Measurements from ENCODE around the gene ABHD14A.

ABHD14A gene

DNA sequence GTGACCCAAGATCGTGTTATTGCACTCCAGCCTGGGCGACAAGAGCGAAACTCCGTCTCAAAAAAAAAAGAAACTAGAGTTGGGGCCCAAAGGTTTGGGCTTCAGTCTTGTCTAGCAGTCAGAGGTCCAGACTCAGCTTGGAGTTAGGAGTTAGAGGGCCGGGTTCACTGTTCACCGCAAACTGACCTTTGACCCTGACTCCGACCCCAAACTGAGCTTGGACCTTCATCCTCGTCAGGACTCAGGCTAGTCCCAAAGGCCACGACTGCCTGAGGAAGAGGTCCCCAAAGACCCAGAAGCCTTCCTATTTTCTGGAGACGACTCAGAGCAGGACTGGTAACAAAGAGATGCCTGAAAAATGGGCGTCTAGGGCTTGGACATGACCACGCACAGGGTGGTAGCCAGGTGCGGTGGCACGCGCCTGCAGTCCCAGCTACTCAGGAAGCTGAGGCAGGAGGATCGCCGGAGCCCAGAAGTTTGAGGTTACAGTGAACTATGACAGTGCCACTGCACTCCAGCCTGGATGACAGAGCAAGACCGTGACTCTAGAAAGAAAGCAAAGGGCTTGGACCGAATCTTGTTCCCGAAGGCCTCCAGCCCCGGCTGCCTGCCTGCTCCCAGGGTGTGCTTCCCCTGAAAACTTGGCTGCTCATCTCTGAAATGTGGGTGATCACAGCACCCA, 43.6 kb downstream of the ABHD14A start:
- no peak for DNase-seq (ENCODE audit: low read depth in 2 of 2)

DNA sequence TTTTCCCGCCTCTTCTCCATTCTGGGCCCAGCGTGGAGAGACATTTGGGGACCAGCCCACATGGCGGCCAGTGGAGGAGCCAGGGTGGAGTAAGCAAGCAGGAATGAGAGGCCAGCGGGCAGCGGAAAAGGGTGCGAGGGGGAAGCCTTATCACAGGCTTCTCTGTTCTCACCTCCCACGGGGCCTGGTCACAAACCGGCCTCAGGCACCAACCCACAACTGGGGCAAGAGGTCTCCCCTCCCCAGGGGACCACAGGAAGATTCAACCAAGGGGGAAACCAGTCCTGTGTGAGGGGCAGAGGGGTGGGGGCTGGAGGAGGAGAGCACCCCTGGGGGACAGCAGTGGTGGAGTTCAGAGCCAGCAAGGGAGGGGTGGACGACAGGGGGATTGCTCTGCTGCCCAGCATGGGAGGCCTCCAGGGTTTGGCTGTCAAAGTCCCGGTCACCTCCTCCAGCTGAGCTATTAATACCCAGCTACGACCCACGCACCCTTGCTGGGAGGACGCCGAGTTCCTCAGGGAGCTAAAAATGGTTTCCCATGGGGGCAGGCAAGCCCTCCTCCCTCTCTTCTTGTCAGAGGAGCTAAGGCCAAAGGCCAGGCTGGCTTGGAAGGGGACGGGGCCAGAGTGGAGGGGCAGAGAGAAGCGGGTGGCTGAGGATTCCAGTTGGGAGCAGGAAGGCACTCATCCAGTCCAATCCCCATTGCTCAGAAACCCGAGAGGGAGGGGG, 44.7 kb downstream of the ABHD14A start:
- DNase-seq (ENCODE audit: low read depth in 2 of 2): no peak

GRCh38 chr3:52020796-52021195, 45.9 kb downstream of the ABHD14A start:
- DNase-seq (ENCODE audit: low read depth in 2 of 2): no peak

- DNase-seq (ENCODE audit: low read depth in 2 of 2): no peak
Measured at GRCh38 chr3:52021489-52022268, 46.8 kb downstream of the ABHD14A start.

GRCh38 chr3:52022323-52023100, 47.6 kb downstream of the ABHD14A start:
- DNase-seq (ENCODE audit: low read depth in 2 of 2): no peak

DNA sequence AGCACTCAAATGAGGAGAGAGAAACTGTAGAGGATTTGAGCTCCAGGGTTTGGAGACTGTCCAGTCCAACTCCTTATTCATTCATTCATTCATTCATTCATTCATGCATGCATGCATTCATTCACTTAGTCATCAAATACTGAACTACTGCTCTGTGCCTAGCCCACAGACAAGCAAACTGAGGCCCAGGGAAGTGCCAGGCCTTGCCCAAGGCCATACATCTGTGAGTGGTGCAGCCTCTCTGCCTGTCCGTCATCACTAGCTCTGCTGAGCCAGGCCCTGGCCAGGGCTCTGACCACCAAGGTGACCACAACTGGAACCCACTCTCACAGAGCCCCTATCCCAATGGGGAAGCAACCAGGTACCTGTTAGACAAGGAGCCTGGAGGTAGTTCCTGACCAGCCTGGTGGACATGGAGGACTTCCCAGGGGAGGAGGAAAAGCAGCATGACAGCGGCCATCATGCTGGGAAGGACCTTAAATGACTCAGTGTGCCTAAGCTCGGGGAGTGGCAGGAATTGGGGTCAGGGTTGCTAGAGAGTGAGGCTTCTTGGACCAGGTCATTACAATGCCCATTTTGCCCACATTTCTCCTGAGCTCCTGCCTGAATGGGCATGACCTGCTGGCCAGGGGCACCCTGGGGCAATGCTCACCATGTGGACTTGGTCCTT, 48.4 kb downstream of the ABHD14A start:
- DNase-seq (ENCODE audit: low read depth in 2 of 2): no peak

- no peak for DNase-seq (ENCODE audit: low read depth in 2 of 2)
Measured at GRCh38 chr3:52023860-52024764, 49.2 kb downstream of the ABHD14A start.

DNA sequence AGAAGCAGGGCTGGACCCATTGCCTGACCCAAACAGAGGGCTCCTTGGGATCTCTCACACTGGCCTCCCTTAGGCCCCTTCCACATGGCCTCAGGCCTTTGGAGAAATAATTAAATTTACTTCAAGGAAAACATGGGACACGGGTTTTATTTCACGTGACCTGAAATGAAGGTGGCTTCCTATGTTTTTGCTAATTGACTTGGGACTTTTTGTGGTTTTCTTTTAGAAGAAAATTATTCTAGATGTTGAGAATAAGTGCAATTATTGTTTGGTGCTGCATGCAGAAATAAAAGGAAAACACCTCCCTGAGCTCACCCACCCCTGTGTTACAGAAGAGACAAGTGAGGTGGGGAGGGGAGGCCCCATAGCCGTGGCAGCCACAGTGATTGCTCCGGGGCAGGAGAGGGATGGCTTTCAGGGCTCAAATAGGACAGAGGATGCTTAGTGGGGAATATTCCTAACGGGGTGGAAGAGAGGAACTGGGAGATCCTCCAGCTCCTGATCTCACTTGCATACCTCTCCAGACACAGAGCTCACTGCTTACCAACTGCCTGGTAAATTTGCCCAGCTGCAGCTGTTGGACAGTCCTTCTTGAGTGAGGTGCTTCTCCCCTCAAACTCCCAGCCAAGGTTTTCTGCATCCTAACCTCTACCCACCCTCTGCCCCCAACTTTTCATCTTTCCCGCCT, 50.0 kb downstream of the ABHD14A start:
- DNase-seq (ENCODE audit: low read depth in 2 of 2): no peak

GRCh38 chr3:52025453-52025852, 50.6 kb downstream of the ABHD14A start:
- DNase-seq (ENCODE audit: low read depth in 2 of 2): no peak

- DNase-seq (ENCODE audit: low read depth in 2 of 2): no peak
Measured at GRCh38 chr3:52026041-52026440, 51.2 kb downstream of the ABHD14A start.

DNA sequence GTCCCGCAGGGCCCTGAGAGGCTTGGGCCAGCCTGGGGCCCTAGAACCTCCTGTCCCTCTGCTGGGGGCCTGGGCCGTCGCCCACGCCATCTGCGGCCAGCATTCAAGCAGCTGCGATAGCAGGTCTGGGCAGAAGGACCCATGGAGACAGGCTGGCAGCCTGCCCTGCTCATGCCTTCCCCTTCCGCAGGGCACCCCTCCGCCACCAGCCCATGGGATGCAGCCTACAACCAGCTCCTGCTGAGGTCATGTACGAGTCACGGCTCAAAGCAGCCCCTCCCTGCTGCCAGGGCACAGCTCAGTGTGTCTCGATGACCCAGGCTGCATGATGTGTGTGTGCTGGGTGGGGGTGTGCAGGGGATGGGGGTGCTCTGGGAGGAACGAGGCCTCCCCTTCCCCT, 53.7 kb downstream of the ABHD14A start:
- DNase-seq (ENCODE audit: low read depth in 2 of 2): no peak

GRCh38 chr3:52029053-52029452, 54.2 kb downstream of the ABHD14A start:
- no peak for DNase-seq (ENCODE audit: low read depth in 2 of 2)

- DNase-seq (ENCODE audit: low read depth in 2 of 2): no peak
Measured at GRCh38 chr3:52029535-52029934, 54.7 kb downstream of the ABHD14A start.
